AG04450 (cell line): ENCODE results near the gene GALNT12. TPM values are rescaled to one million over a fixed set of nuclear protein-coding genes. Genes with fewer than 3 reads are reported as not detected.

Experiments
- CTCF ChIA-PET: fragments of 300-600, 350-600 bp; formaldehyde crosslinking; extraction: SDS; loops from one replicate; lab custom pipeline; 2022; ENCODE audit warnings: antibody characterized with exemption, inconsistent platforms; lab: Charles Lee
- POLR2A ChIA-PET: fragments of 350-600 bp; formaldehyde crosslinking; extraction: SDS; loops from one replicate; lab custom pipeline; 2021; ENCODE audit warnings: antibody characterized with exemption, inconsistent platforms; lab: Yijun Ruan, JAX
- DNase-seq: peaks from one replicate; pipeline ENCODE4 v3.0.0-alpha.2; 2011; ENCODE audit warnings: low read depth, low spot score
- H3K27ac ChIP-seq: one replicate; pipeline ENCODE4 v1.5.1; 2012; ENCODE audit warnings: low read depth, low read length, control low read depth
- H3K27me3 ChIP-seq: one replicate; pipeline ENCODE4 v1.6.0; 2012; ENCODE audit warnings: low read length; ENCODE audit not compliant: control insufficient read depth, insufficient read depth
- H3K4me3 ChIP-seq: 2 replicates; pipeline ENCODE4 v1.5.1; 2011; ENCODE audit warnings: mild to moderate bottlenecking, low read depth, low read length, control low read depth
- H3K9me3 ChIP-seq: 2 replicates; pipeline ENCODE4 v1.5.1; 2012; ENCODE audit warnings: low read length; ENCODE audit not compliant: control insufficient read depth, insufficient read depth
- polyA plus RNA-seq: library from polyadenylated mRNA; depleted of rRNA; stranded (reverse); fragments of >200 nt; gene quantifications from 2 replicates; pipeline ENCODE4 v1.2.3, GENCODE V29; 2011
- TF ChIP-seq, protein P1 (sequence below): IDR thresholded peaks from 2 replicates; pipeline ENCODE4 v1.5.1; 2011; ENCODE audit warnings: low read depth, low read length, control low read depth, inconsistent platforms

Gene GALNT12
- polyA plus RNA-seq, 1 experiment, result 4.2 TPM

DNA sequence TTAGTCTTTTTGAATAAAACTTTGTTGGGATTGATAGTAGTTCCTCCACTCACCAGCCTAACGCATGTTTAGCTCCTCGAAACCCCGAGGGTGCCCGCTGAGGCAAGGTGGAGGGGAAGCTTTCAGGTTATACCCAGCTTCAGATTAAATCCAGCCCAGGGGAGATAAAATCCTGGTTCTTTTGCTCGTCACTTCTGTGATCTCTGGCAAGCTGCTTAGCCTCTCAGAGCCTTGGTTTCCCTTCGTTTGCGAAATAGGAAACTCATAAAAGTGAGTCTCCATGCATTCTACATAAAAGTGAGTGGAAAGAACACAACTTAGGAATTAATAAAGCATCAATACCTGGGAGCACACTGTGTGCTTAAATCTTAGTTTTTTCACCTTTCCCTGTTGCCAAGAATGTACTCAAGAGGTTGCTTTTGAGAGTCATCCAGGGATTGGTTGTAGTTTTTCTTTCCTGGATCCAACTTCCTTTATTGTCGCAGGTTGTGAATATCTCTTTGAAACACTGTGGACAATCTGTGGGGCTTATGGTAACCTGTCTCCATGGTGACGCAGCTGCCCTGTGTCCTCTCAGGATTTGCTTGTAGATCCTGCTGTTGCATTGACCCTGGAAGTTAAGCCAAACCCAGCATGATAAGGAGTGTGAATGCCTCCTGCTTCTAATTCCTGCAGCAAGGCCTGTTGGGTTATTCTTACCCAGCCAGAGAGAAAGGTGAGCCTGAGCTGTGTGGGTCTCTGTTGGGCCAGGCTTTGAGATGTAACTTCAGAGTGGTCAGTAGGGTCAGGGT lies 2.0 kb downstream of the GALNT12 start:
- H3K9me3 ChIP-seq, result no peaks in the 10 kb centered on the region; the same call in 1 of the 2 replicates
- TF ChIP-seq, protein P1, sequence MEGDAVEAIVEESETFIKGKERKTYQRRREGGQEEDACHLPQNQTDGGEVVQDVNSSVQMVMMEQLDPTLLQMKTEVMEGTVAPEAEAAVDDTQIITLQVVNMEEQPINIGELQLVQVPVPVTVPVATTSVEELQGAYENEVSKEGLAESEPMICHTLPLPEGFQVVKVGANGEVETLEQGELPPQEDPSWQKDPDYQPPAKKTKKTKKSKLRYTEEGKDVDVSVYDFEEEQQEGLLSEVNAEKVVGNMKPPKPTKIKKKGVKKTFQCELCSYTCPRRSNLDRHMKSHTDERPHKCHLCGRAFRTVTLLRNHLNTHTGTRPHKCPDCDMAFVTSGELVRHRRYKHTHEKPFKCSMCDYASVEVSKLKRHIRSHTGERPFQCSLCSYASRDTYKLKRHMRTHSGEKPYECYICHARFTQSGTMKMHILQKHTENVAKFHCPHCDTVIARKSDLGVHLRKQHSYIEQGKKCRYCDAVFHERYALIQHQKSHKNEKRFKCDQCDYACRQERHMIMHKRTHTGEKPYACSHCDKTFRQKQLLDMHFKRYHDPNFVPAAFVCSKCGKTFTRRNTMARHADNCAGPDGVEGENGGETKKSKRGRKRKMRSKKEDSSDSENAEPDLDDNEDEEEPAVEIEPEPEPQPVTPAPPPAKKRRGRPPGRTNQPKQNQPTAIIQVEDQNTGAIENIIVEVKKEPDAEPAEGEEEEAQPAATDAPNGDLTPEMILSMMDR, result no peak
- POLR2A ChIA-PET, result no interaction called here
- CTCF ChIA-PET, result no interaction called here
- peaks cover 10% of the 10 kb centered on the region for H3K27me3 ChIP-seq
- H3K4me3 ChIP-seq, result no peak overlapping the region
- no peak overlapping the region for H3K27ac ChIP-seq
- DNase-seq, result no peak

DNA sequence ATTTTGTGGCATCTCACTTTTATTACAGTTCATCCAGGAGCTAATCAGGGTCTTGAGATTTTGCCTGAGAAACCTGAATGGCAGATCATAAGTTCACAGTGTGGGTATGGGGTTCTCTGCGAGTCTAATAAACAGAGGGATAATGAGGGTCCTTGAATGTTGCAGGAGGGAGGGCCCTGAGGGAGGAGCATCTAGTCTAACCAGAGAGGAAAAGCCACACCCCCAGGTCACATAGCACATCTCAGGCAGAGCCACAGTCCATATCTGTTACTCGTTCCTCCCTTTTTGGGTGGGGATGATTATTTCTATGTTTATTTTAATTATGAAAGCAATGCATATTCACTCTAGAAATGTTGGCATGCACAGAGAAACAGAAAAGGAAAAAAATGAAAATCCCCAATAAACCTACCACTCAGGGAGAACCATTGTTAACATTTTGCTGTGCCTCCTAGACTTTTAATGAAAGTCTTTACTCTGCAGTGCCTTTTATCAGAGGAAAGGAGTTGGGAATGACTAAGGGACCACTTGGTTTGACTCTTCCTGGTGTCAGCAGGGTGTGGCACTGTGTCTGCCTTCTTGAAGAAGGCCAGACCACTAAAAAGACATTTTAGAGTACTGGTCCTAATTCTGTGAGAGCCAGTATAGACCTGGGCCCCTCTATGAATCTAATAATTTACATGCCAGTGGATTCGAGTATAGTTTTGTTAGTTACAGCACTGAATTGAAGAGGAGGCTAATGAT lies 2.8 kb downstream of the GALNT12 start:
- no peak for DNase-seq
- peaks cover 7% of the 10 kb centered on the region for H3K27me3 ChIP-seq
- no peaks in the 10 kb centered on the region; the same call in 1 of the 2 replicates for H3K9me3 ChIP-seq
- TF ChIP-seq, protein P1, result no peak
- H3K4me3 ChIP-seq, result no peak overlapping the region
- CTCF ChIA-PET, result no interaction called here
- POLR2A ChIA-PET, result no interaction called here
- no peak overlapping the region for H3K27ac ChIP-seq

DNA sequence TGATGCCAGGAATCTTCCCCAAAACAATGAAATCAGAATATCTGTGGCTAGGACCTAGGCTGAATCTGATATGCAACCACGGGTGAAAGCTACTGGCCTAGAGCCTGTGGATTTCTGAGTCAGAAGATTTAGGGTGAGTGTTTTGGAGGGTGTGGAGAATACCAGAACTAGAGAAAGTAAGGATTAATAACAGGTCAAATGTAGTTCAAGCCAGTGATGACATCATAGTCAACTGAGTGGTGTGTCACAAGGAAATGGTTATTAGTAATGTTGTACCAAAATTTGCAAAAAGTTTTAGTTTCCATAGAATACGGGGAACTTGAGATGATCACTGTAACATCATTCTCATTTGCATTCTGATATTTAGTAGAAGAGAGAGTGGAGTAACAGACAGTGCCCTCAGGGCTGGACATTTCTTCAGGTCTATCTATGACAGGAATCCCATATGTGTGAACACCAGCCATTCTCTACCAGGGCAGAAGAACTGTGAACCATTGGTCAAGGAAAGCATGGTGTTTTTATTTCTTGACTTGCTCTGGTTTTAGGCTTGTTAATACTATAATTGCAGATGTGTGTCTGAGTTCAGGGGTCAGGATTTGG lies 3.7 kb downstream of the GALNT12 start:
- peaks cover 4% of the 10 kb centered on the region for H3K27me3 ChIP-seq
- no peak overlapping the region for H3K4me3 ChIP-seq
- no peaks in the 10 kb centered on the region; the same call in 1 of the 2 replicates for H3K9me3 ChIP-seq
- TF ChIP-seq, protein P1, result no peak
- H3K27ac ChIP-seq, result no peak overlapping the region
- DNase-seq, result peak; percentile 46
- POLR2A ChIA-PET, result no interaction called here
- CTCF ChIA-PET, result no interaction called here

GRCh38 chr9:98815391-98815951 lies 8.0 kb downstream of the GALNT12 start:
- Histone ChIP-seq H3K9me3 (peaks cover 3% of the 10 kb centered on the region; the same call in 1 of the 2 replicates), H3K27ac (no peak overlapping the region), H3K27me3 (peaks cover 4% of the 10 kb centered on the region), H3K4me3 (no peak overlapping the region)
- DNase-seq, result no peak
- TF ChIP-seq, protein P1, result no peak
- ChIA-PET CTCF (no interaction called here), POLR2A (no interaction called here)
